HL-60 (cell line): ENCODE results near the gene MYO7A.

Experiments
- DNase-seq, 2 experiments: peaks; one replicate each; pipeline ENCODE4 v3.0.0-alpha.2; 2010 to 2020; ENCODE audit warnings: low read depth in 1 of 2, low spot score in 1 of 2
- H3K27ac ChIP-seq: fragments of 250-450 bp; sonication (Bioruptor Pico); replicated peaks from 2 replicates; pipeline ENCODE4 v1.5.1; 2020; ENCODE audit warnings: mild to moderate bottlenecking, moderate library complexity
- H3K27me3 ChIP-seq: fragments of 250-450 bp; sonication (Bioruptor Pico); 2 replicates; pipeline ENCODE4 v1.5.1; 2021; ENCODE audit warnings: mild to moderate bottlenecking, moderate library complexity; ENCODE audit not compliant: insufficient read depth, poor library complexity, severe bottlenecking
- H3K4me3 ChIP-seq: replicated peaks from 2 replicates; pipeline ENCODE4 v1.5.1; 2011; ENCODE audit warnings: mild to moderate bottlenecking, control low read depth, low read length; ENCODE audit not compliant: insufficient read depth
- CTCF ChIP-seq: IDR thresholded peaks from one replicate; pipeline ENCODE4 v1.5.1; 2011; ENCODE audit warnings: low read length, control low read depth, inconsistent platforms; ENCODE audit not compliant: insufficient read depth
- GABPA ChIP-seq: IDR thresholded peaks from 2 replicates; pipeline ENCODE4 v1.6.1; 2012; ENCODE audit warnings: low read depth
- POLR2AphosphoS5 ChIP-seq: IDR thresholded peaks from 2 replicates; pipeline ENCODE4 v1.6.1; 2012; ENCODE audit warnings: low read depth
- REST ChIP-seq: IDR thresholded peaks from 2 replicates; pipeline ENCODE4 v1.6.1; 2012; ENCODE audit warnings: low read depth; ENCODE audit not compliant: insufficient replicate concordance
- SPI1 ChIP-seq: IDR thresholded peaks from 2 replicates; pipeline ENCODE4 v1.6.1; 2012; ENCODE audit warnings: low read depth, mild to moderate bottlenecking, borderline replicate concordance

The MYO7A gene

GRCh38 chr11:77138106-77138649 is 10.1 kb downstream of the MYO7A start:
- no peak overlapping the region for H3K4me3 ChIP-seq
- TF ChIP-seq GABPA = no peak
- no peak for TF ChIP-seq SPI1
- no peak for TF ChIP-seq POLR2AphosphoS5
- no peak for TF ChIP-seq CTCF
- no peak for TF ChIP-seq REST

GRCh38 chr11:77139201-77139600 is 11.2 kb downstream of the MYO7A start:
- H3K27me3 ChIP-seq = no peaks in the 10 kb centered on the region
- no peak for DNase-seq
- H3K27ac ChIP-seq = no peak overlapping the region
- TF ChIP-seq REST (no peak), CTCF (no peak)
- H3K4me3 ChIP-seq = no peak overlapping the region

More at GRCh38 chr11:77138106-77138649, 10.1 kb downstream of the MYO7A start:
- DNase-seq = no peak
- H3K27ac ChIP-seq = no peak overlapping the region
- no peaks in the 10 kb centered on the region for H3K27me3 ChIP-seq

- Histone ChIP-seq H3K27ac (no peak overlapping the region), H3K27me3 (no peaks in the 10 kb centered on the region), H3K4me3 (no peak overlapping the region)
- no peak for TF ChIP-seq GABPA
- TF ChIP-seq CTCF = no peak
- TF ChIP-seq POLR2AphosphoS5 = peak; percentile 57; the same call in 1 of the 2 replicates
- TF ChIP-seq SPI1 = no peak
- DNase-seq = peak in 1 of 2 experiments; percentile 17
These were observed 12.3 kb downstream of the MYO7A start for GRCh38 chr11:77140231-77140851.

GRCh38 chr11:77141034-77141433 is 13.0 kb downstream of the MYO7A start:
- no peak overlapping the region for H3K4me3 ChIP-seq
- no peak for DNase-seq
- H3K27me3 ChIP-seq = no peaks in the 10 kb centered on the region

More at GRCh38 chr11:77141034-77141433, 13.0 kb downstream of the MYO7A start:
- H3K27ac ChIP-seq = no peak overlapping the region
- TF ChIP-seq CTCF = no peak
- no peak for TF ChIP-seq SPI1
- TF ChIP-seq GABPA = no peak
- no peak for TF ChIP-seq REST
- TF ChIP-seq POLR2AphosphoS5 = no peak
